Gastrocnemius medialis (tissue), 4 donors: Measurements from ENCODE around the gene GALNTL6. TPM values are rescaled to one million over a fixed set of nuclear protein-coding genes. Genes with fewer than 3 reads are reported as not detected.

Experiments used
- ATAC-seq, 2 donors: fragments of 150-250 bp; one replicate each; pipeline ENCODE4 v1.9.1; 2016
- DNase-seq, 2 donors: peaks; one replicate each; pipeline ENCODE4 v3.0.0-alpha.2; 2019
- H3K27ac ChIP-seq, 4 donors: fragments of 200-600 bp; sonication (generic); 1 replicate in 1 of 4; 2 replicates in 3 of 4; pipeline ENCODE4 v1.5.1; 2016 to 2018; ENCODE audit warnings: mild to moderate bottlenecking in 2 of 4, moderate library complexity in 1 of 4
- H3K27me3 ChIP-seq, 3 donors: fragments of 200-600 bp; sonication (generic) in 2 of 3; 1 replicate in 1 of 3; 2 replicates in 2 of 3; pipeline versions ENCODE4 v1.5.1 to v1.6.0; 2016 to 2019; ENCODE audit warnings: mild to moderate bottlenecking in 1 of 3, moderate library complexity in 1 of 3
- H3K36me3 ChIP-seq, 2 donors: fragments of 200-600 bp; sonication (generic) in 1 of 2; one replicate each; pipeline ENCODE4 v1.5.1; 2017 to 2018
- H3K4me1 ChIP-seq, 2 donors: fragments of 200-600 bp; sonication (generic) in 1 of 2; one replicate each; pipeline ENCODE4 v1.5.1; 2016 to 2017; ENCODE audit warnings: mild to moderate bottlenecking in 2 of 2
- H3K4me3 ChIP-seq, 4 donors: fragments of 200-600 bp; sonication (generic) in 3 of 4; 1 replicate in 1 of 4; 2 replicates in 3 of 4; pipeline ENCODE4 v1.5.1; 2016 to 2019; ENCODE audit warnings: mild to moderate bottlenecking in 2 of 4
- H3K9me3 ChIP-seq, 3 donors: fragments of 200-600 bp; sonication (generic) in 2 of 3; 1 replicate in 1 of 3; 2 replicates in 2 of 3; pipeline ENCODE4 v1.5.1; 2016 to 2019
- CTCF ChIP-seq, 5 experiments: fragments of 450-650 bp in 3 of 5; fragments of 200-600 bp in 2 of 5; sonication (generic) in 2 of 5; IDR thresholded peaks in 4 of 5; conservative IDR thresholded peaks in 1 of 5; 1 replicate in 4 of 5; 2 replicates in 1 of 5; pipeline ENCODE4 v1.5.1; 2016 to 2019; ENCODE audit warnings: antibody characterized with exemption in 5 of 5, mild to moderate bottlenecking in 3 of 5, moderate library complexity in 3 of 5
- POLR2A ChIP-seq, 2 donors: fragments of 450-650 bp; IDR thresholded peaks; one replicate each; pipeline ENCODE4 v1.6.1; 2017; ENCODE audit warnings: antibody characterized with exemption in 2 of 2, mild to moderate bottlenecking in 2 of 2, moderate library complexity in 2 of 2
- in situ Hi-C, 4 donors: fragments of 200-750 bp; cut with MboI; loops; one replicate each; pipeline versions ENCODE4 v1.15.0 to v1.8.0; 2017; ENCODE audit warnings: low sequenced_read_pairs in 4 of 4
- intact Hi-C: fragments of 100-400 bp; cut with DNase I; formaldehyde crosslinking; loops from one replicate; pipeline ENCODE4 v1.15.1; 2023; ENCODE audit warnings: low total_unique reads
- total RNA-seq, 4 donors: library from RNA; depleted of rRNA; stranded (reverse); fragments of >200 nt; gene quantifications; one replicate each; pipeline versions ENCODE4 v1.1.0 to v1.2.3, GENCODE V29; 2016

The GALNTL6 gene
- total RNA-seq, 4 donors from 2014 or later: not detected

- H3K27me3 ChIP-seq: peaks cover 18 to 25% (median 19%) of the 10 kb centered on the region in 3 donors
- H3K4me1 ChIP-seq: no peaks in the 10 kb centered on the region
- in situ Hi-C loops: no loop called here
- H3K36me3 ChIP-seq: no peaks in the 10 kb centered on the region
- no peak for TF ChIP-seq POLR2A (IDR thresholded peaks at IDR 0.05)
- TF ChIP-seq CTCF (IDR thresholded peaks at IDR 0.05 in 4 of 5, conservative IDR thresholded peaks at IDR 0.05 in 1 of 5): no peak
- no peak overlapping the region for H3K27ac ChIP-seq
- intact Hi-C loops: no loop called here
- H3K9me3 ChIP-seq: no peaks in the 10 kb centered on the region
- peak overlapping the region; percentile 10 to 41 (median 34) for H3K4me3 ChIP-seq
- ATAC-seq: no peak
- no peak for DNase-seq
These were observed 484 bp downstream of the GALNTL6 start for GRCh38 chr4:171813526-171814250.

- Histone ChIP-seq H3K4me1 (no peaks in the 10 kb centered on the region), H3K27ac (no peak overlapping the region), H3K27me3 (peaks cover 18 to 25% (median 19%) of the 10 kb centered on the region in 3 donors), H3K36me3 (no peaks in the 10 kb centered on the region), H3K4me3 (no peak overlapping the region), H3K9me3 (no peaks in the 10 kb centered on the region)
- ATAC-seq: no peak
- in situ Hi-C loops: no loop called here
- intact Hi-C loops: no loop called here
- no peak for DNase-seq
- no peak for TF ChIP-seq POLR2A (IDR thresholded peaks at IDR 0.05)
- no peak for TF ChIP-seq CTCF (IDR thresholded peaks at IDR 0.05 in 4 of 5, conservative IDR thresholded peaks at IDR 0.05 in 1 of 5)
These were observed 1.3 kb downstream of the GALNTL6 start for GRCh38 chr4:171814545-171814944.

- H3K4me1 ChIP-seq: no peaks in the 10 kb centered on the region
- H3K9me3 ChIP-seq: no peaks in the 10 kb centered on the region
- H3K27ac ChIP-seq: no peak overlapping the region
- intact Hi-C loops (no loop called here), in situ Hi-C loops (no loop called here)
- H3K4me3 ChIP-seq: no peak overlapping the region
- no peak for ATAC-seq
- peaks cover 14 to 24% (median 17%) of the 10 kb centered on the region in 3 donors for H3K27me3 ChIP-seq
- no peak for TF ChIP-seq POLR2A (IDR thresholded peaks at IDR 0.05)
- TF ChIP-seq CTCF (IDR thresholded peaks at IDR 0.05 in 4 of 5, conservative IDR thresholded peaks at IDR 0.05 in 1 of 5): no peak
- DNase-seq: no peak
- no peaks in the 10 kb centered on the region for H3K36me3 ChIP-seq
These were observed 3.8 kb downstream of the GALNTL6 start for GRCh38 chr4:171817026-171817425.

GRCh38 chr4:171834640-171835039 lies 21.4 kb downstream of the GALNTL6 start:
- ATAC-seq: no peak
- intact Hi-C loops: no loop called here
- no peaks in the 10 kb centered on the region for H3K36me3 ChIP-seq

More at GRCh38 chr4:171834640-171835039, 21.4 kb downstream of the GALNTL6 start:
- TF ChIP-seq CTCF (IDR thresholded peaks at IDR 0.05 in 4 of 5, conservative IDR thresholded peaks at IDR 0.05 in 1 of 5): no peak
- TF ChIP-seq POLR2A (IDR thresholded peaks at IDR 0.05): no peak
- Histone ChIP-seq H3K27me3 (no peaks in the 10 kb centered on the region), H3K4me1 (no peaks in the 10 kb centered on the region), H3K4me3 (no peak overlapping the region), H3K27ac (no peak overlapping the region), H3K9me3 (no peaks in the 10 kb centered on the region)
- no peak for DNase-seq
- in situ Hi-C loops: no loop called here
